Endothelial cell of umbilical vein (primary cell): ENCODE data around the gene MME. TPM values are rescaled to one million over a fixed set of nuclear protein-coding genes. Genes with fewer than 3 reads are reported as not detected.
A peak's percentile ranks its signal among the peaks of the same experiment; 100 is the strongest.

Source experiments
- BruUV-seq: library from RNA; stranded (reverse); fragments of 400-500 nt; replicated peaks from 2 replicates; lab custom pipeline; 2021; lab: Mats Ljungman, UMichigan
- CTCF ChIA-PET: fragments of 300-600, 350-600 bp; sonication (Branson Sonifier 250); formaldehyde crosslinking; loops from one replicate; lab custom pipeline; 2021; ENCODE audit warnings: antibody characterized with exemption, inconsistent platforms; lab: Charles Lee
- POLR2A ChIA-PET: fragments of 300-600, 350-600 bp; sonication (Branson Sonifier 250); formaldehyde crosslinking; loops from one replicate; lab custom pipeline; 2021; ENCODE audit warnings: antibody characterized with exemption, inconsistent platforms; lab: Charles Lee
- DNase-seq: peaks from one replicate; pipeline ENCODE4 v3.0.0-alpha.2; 2011; ENCODE audit warnings: low read depth, low spot score
- FAIRE-seq: peaks from 2 replicates; lab custom pipeline; 2011; peaks lifted over from hg19 to GRCh38; lab: Jason Lieb, UNC
- H2AFZ ChIP-seq: 2 replicates; pipeline ENCODE4 v1.6.0; 2012; ENCODE audit warnings: low read depth, low read length, control low read depth, inconsistent platforms
- H3K27ac ChIP-seq: 2 replicates; pipeline ENCODE4 v1.5.1; 2011; ENCODE audit warnings: low read depth, mild to moderate bottlenecking, control low read depth, low read length, moderate library complexity; ENCODE audit not compliant: insufficient read depth
- H3K27me3 ChIP-seq, 2 experiments: 2 replicates each; pipeline versions ENCODE4 v1.6.0 to v1.6.1; 2011; ENCODE audit warnings: low read length in 2 of 2, mixed read lengths in 1 of 2; ENCODE audit not compliant: control insufficient read depth in 2 of 2, insufficient read depth in 2 of 2
- H3K36me3 ChIP-seq, 2 experiments: 2 replicates in 1 of 2; 3 replicates in 1 of 2; pipeline ENCODE4 v1.5.1; 2011; ENCODE audit warnings: low read length in 2 of 2, mild to moderate bottlenecking in 1 of 2, moderate library complexity in 1 of 2; ENCODE audit not compliant: control insufficient read depth in 2 of 2, insufficient read depth in 2 of 2; ENCODE audit errors: extremely low read depth in 1 of 2
- H3K4me1 ChIP-seq: 3 replicates; pipeline ENCODE4 v1.5.1; 2011; ENCODE audit warnings: mild to moderate bottlenecking, low read length; ENCODE audit not compliant: control insufficient read depth, insufficient read depth; ENCODE audit errors: extremely low read depth
- H3K4me2 ChIP-seq: 2 replicates; pipeline ENCODE4 v1.6.1; 2011; ENCODE audit warnings: low read length, control low read depth, mixed read lengths; ENCODE audit not compliant: insufficient read depth
- H3K4me3 ChIP-seq, 3 experiments: fragments of 200-600 bp in 1 of 3; sonication (generic), shearing (Covaris generic) in 1 of 3; replicated peaks in 1 of 3; 2 replicates each; pipeline ENCODE4 v1.5.1; 2011 to 2016; ENCODE audit warnings: control low read depth in 3 of 3, low read length in 3 of 3, mild to moderate bottlenecking in 2 of 3, inconsistent platforms in 1 of 3, low read depth in 1 of 3, moderate library complexity in 1 of 3; ENCODE audit not compliant: insufficient read depth in 1 of 3
- H3K79me2 ChIP-seq: 2 replicates; pipeline ENCODE4 v1.6.0; 2012; ENCODE audit warnings: low read length, inconsistent platforms; ENCODE audit not compliant: control insufficient read depth, insufficient read depth
- H3K9ac ChIP-seq: replicated peaks from 2 replicates; pipeline ENCODE3; 2011; ENCODE audit warnings: low read length, control low read depth; ENCODE audit not compliant: insufficient read depth; ENCODE audit errors: extremely low read depth
- H3K9me1 ChIP-seq: replicated peaks from 3 replicates; pipeline ENCODE4 v1.6.0; 2011; ENCODE audit warnings: mild to moderate bottlenecking, low read length; ENCODE audit not compliant: control insufficient read depth, insufficient read depth; ENCODE audit errors: extremely low read depth
- H3K9me3 ChIP-seq: replicated peaks from 2 replicates; pipeline ENCODE4 v1.5.1; 2012; ENCODE audit warnings: low read length, inconsistent platforms; ENCODE audit not compliant: control insufficient read depth, insufficient read depth
- H4K20me1 ChIP-seq: replicated peaks from 2 replicates; pipeline ENCODE3; 2011; ENCODE audit warnings: mild to moderate bottlenecking, low read length; ENCODE audit not compliant: control insufficient read depth, insufficient read depth; ENCODE audit errors: extremely low read depth
- EZH2 ChIP-seq: IDR thresholded peaks from 2 replicates; pipeline ENCODE4 v1.6.1; 2012; ENCODE audit warnings: borderline replicate concordance, low read depth, mild to moderate bottlenecking, moderate library complexity, low read length, inconsistent platforms; ENCODE audit not compliant: severe bottlenecking
- FOS ChIP-seq: IDR thresholded peaks from 2 replicates; pipeline ENCODE4 v1.6.1; 2011; ENCODE audit warnings: mild to moderate bottlenecking, low read length, moderate library complexity, borderline replicate concordance; ENCODE audit not compliant: insufficient read depth
- GATA2 ChIP-seq: IDR thresholded peaks from 2 replicates; pipeline ENCODE4 v1.7.0; 2011; ENCODE audit warnings: low read depth, mild to moderate bottlenecking, moderate library complexity, mixed read lengths, low read length; ENCODE audit not compliant: insufficient read length, insufficient read depth
- JUN ChIP-seq: IDR thresholded peaks from 2 replicates; pipeline ENCODE4 v1.6.1; 2011; ENCODE audit warnings: borderline replicate concordance, low read depth; ENCODE audit not compliant: insufficient read length, insufficient read depth
- MYC ChIP-seq: IDR thresholded peaks from one replicate; pipeline ENCODE4 v1.6.1; 2011; ENCODE audit warnings: mild to moderate bottlenecking, low read depth, low read length
- POLR2A ChIP-seq: IDR thresholded peaks from 2 replicates; pipeline ENCODE4 v1.6.1; 2012; ENCODE audit warnings: low read depth, mild to moderate bottlenecking, control low read depth, low read length
- POLR2AphosphoS5 ChIP-seq: IDR thresholded peaks from 2 replicates; pipeline ENCODE4 v1.6.1; 2012; ENCODE audit warnings: low read depth, mild to moderate bottlenecking, control low read depth, low read length, moderate library complexity; ENCODE audit not compliant: insufficient read depth
- dilution Hi-C: fragments of 300-500 bp; cut with MboI; formaldehyde crosslinking; loops from one replicate; pipeline ENCODE4 v1.15.0; 2019; ENCODE audit warnings: low sequenced_read_pairs; ENCODE audit not compliant: extremely low pct_ligation_motif_present
- intact Hi-C: fragments of 100-400 bp; cut with micrococcal nuclease; formaldehyde crosslinking; loops from one replicate; pipeline ENCODE4 v1.10.0; 2022
- polyA plus RNA-seq, 4 experiments: library from polyadenylated mRNA; depleted of rRNA in 3 of 4; stranded (reverse) in 3 of 4; unstranded in 1 of 4; fragments of >200 nt; gene quantifications; 2 replicates each; pipeline versions ENCODE4 v1.2.1 to v1.2.3, GENCODE V29; 2011 to 2012; ENCODE audit warnings: missing spikeins in 1 of 4
- total RNA-seq: library from RNA; stranded (reverse); gene quantifications from 2 replicates; pipeline ENCODE4 v1.2.3, GENCODE V29; 2021
- TF ChIP-seq, protein P1 (sequence below), 2 donors: IDR thresholded peaks; 1 replicate in 1 of 2; 2 replicates in 1 of 2; pipeline ENCODE4 v1.5.1; 2011; ENCODE audit warnings: low read length in 2 of 2, mild to moderate bottlenecking in 2 of 2, moderate library complexity in 2 of 2, control low read depth in 1 of 2, inconsistent platforms in 1 of 2, low read depth in 1 of 2; ENCODE audit not compliant: insufficient read depth in 1 of 2; ENCODE audit errors: extremely low read depth in 1 of 2

Gene MME
- total and polyA plus RNA-seq, 2 donors (not counting 3 experiments of a cell fraction or from before 2014, with no cell fraction given), result 6.0 to 10.5 TPM

DNA sequence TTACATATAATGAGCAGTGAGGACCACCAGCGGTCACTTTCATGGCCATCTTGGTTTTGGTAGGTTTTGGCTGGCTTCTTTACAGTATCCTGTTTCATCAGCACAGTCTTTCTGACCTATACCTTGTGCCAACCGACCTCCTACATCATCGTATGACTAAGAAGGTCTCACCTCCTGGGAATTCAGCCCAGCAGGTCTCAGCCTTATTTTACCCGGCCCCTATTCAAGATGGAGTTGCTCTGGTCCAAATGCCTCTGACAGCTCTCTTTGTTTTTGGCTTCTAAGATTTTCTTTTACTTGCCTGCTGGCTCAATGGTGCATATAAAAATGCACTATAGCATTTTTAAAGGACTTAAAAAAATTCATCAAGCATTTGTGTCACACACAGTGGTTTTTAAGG, 3.2 kb upstream of the MME start:
- Histone ChIP-seq H3K4me3 (no peak overlapping the region), H3K9me3 (no peaks in the 10 kb centered on the region), H3K79me2 (no peaks in the 10 kb centered on the region), H3K9me1 (no peaks in the 10 kb centered on the region), H3K27ac (no peak overlapping the region), H3K9ac (no peak overlapping the region), H4K20me1 (no peaks in the 10 kb centered on the region), H3K36me3 (no peaks in the 10 kb centered on the region), H3K4me1 (peaks cover 19% of the 10 kb centered on the region), H3K4me2 (no peak overlapping the region), H2AFZ (no peak overlapping the region), H3K27me3 (no peaks in the 10 kb centered on the region)
- intact Hi-C loops (no loop called here), dilution Hi-C loops (no loop called here)
- DNase-seq (no peak), FAIRE-seq (no peak)
- ChIA-PET CTCF (no interaction called here), POLR2A (no interaction called here)
- TF ChIP-seq JUN, result no peak
- TF ChIP-seq GATA2, result no peak
- TF ChIP-seq POLR2AphosphoS5, result no peak
- no peak for TF ChIP-seq EZH2
- no peak for TF ChIP-seq MYC
- no peak for TF ChIP-seq FOS
- no TSS peak for BruUV-seq

DNA sequence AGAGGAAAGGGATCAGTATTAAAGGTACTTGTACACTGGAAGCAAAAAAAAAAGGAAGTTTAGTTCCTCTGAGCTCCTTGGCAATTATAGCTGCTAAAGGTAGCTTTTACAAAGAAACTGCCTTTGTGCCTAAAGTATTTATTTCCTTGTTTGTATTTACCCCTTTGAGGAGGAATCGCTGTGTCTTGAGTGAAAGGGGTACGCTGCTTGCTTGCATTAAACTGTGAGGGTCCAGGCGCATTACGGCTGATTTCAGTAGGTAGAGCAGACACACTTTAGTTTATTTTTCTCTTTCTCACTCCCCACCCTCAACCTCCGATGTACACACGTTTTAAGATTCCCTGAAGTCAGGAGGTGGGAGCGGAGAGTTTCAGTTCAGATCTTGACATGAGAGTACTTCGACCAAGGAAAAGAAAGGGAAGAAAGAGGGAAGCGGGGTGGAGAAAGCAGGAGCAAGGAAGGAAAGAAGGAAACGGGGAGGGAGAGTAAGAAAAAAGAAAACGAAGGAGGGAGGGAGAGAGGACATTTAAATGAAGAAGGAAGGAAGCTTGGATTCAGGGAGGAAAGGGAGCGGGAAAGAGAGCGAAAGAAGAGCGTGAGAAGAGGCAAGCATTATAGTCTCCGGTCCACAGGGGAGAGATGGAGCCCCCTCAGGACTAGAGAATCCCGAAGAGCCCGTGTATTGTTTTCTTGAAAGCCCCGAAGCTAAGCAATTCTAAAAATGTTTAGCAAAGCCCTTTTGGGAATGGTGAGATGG, 1.2 kb upstream of the MME start:
- dilution Hi-C loops, result no loop called here
- peaks cover 19% of the 10 kb centered on the region for H3K4me1 ChIP-seq
- H3K27me3 ChIP-seq, result no peaks in the 10 kb centered on the region
- peak overlapping the region; percentile 99 for H2AFZ ChIP-seq
- H4K20me1 ChIP-seq, result no peaks in the 10 kb centered on the region
- FAIRE-seq, result no peak
- CTCF ChIA-PET, result interaction anchor here (1.3 to 1.6 kb wide), 3 partner anchors 8 to 122 kb away, joined by 3 to 6 read pairs (median 6); no protein-coding TSS in a partner anchor
- H3K4me2 ChIP-seq, result peak overlapping the region; percentile 100
- no TSS peak for BruUV-seq
- H3K79me2 ChIP-seq, result no peaks in the 10 kb centered on the region
- H3K9ac ChIP-seq, result peak overlapping the region; percentile 76
- DNase-seq, result peak; percentile 32
- POLR2A ChIA-PET, result no interaction called here
- no peaks in the 10 kb centered on the region for H3K9me3 ChIP-seq
- no peaks in the 10 kb centered on the region for H3K36me3 ChIP-seq
- H3K27ac ChIP-seq, result peak overlapping the region; percentile 34
- peak; percentile 21 for TF ChIP-seq EZH2
- no peak for TF ChIP-seq POLR2A
- TF ChIP-seq JUN, result no peak
- no peak for TF ChIP-seq MYC
- TF ChIP-seq FOS, result no peak
- no peak for TF ChIP-seq POLR2AphosphoS5
- TF ChIP-seq, protein P1, sequence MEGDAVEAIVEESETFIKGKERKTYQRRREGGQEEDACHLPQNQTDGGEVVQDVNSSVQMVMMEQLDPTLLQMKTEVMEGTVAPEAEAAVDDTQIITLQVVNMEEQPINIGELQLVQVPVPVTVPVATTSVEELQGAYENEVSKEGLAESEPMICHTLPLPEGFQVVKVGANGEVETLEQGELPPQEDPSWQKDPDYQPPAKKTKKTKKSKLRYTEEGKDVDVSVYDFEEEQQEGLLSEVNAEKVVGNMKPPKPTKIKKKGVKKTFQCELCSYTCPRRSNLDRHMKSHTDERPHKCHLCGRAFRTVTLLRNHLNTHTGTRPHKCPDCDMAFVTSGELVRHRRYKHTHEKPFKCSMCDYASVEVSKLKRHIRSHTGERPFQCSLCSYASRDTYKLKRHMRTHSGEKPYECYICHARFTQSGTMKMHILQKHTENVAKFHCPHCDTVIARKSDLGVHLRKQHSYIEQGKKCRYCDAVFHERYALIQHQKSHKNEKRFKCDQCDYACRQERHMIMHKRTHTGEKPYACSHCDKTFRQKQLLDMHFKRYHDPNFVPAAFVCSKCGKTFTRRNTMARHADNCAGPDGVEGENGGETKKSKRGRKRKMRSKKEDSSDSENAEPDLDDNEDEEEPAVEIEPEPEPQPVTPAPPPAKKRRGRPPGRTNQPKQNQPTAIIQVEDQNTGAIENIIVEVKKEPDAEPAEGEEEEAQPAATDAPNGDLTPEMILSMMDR (IDR thresholded peaks at IDR 0.05; ENCODE audit: extremely low read depth in 1 of 2, insufficient read depth in 1 of 2, low read depth in 1 of 2, low read length in 2 of 2), result no peak
- no peak for TF ChIP-seq GATA2
- intact Hi-C loops, result loop anchor here (1.0 kb wide), 1 partner anchor 8 kb away; no protein-coding TSS in a partner anchor
- H3K9me1 ChIP-seq, result no peaks in the 10 kb centered on the region
- peak overlapping the region; percentile 71 to 90 (median 89) for H3K4me3 ChIP-seq
